Uterus (tissue), 4 donors: ENCODE data around the gene PDS5B. TPM values are rescaled to one million over a fixed set of nuclear protein-coding genes. Genes with fewer than 3 reads are reported as not detected.

Experiments
- DNase-seq, 2 donors: peaks; one replicate each; pipeline ENCODE4 v3.0.0-alpha.2; 2019 to 2020
- H3K27ac ChIP-seq, 2 donors: fragments of 200-600 bp; sonication (generic); 1 replicate in 1 of 2; 2 replicates in 1 of 2; pipeline ENCODE4 v1.5.1; 2016 to 2018
- H3K27me3 ChIP-seq, 2 donors: fragments of 200-600 bp; sonication (generic); one replicate each; pipeline ENCODE4 v1.5.1; 2018 to 2019; ENCODE audit warnings: control low read depth in 1 of 2
- H3K36me3 ChIP-seq, 2 donors: fragments of 200-600 bp; sonication (generic); one replicate each; pipeline ENCODE4 v1.5.1; 2019; ENCODE audit warnings: control low read depth in 1 of 2
- H3K4me1 ChIP-seq, 2 donors: fragments of 200-600 bp; sonication (generic); one replicate each; pipeline ENCODE4 v1.5.1; 2018 to 2019; ENCODE audit warnings: control low read depth in 1 of 2
- H3K4me3 ChIP-seq, 2 donors: fragments of 200-600 bp; sonication (generic); 1 replicate in 1 of 2; 2 replicates in 1 of 2; pipeline ENCODE4 v1.5.1; 2018 to 2019; ENCODE audit warnings: mild to moderate bottlenecking in 1 of 2
- H3K9me3 ChIP-seq, 2 donors: fragments of 200-600 bp; sonication (generic); one replicate each; pipeline ENCODE4 v1.5.1; 2019; ENCODE audit warnings: control low read depth in 1 of 2
- POLR2A ChIP-seq, 2 donors: fragments of 450-650 bp; IDR thresholded peaks; one replicate each; pipeline ENCODE4 v1.6.1; 2016; ENCODE audit warnings: antibody characterized with exemption in 2 of 2, mild to moderate bottlenecking in 1 of 2, moderate library complexity in 1 of 2
- intact Hi-C: fragments of 100-400 bp; cut with DNase I; formaldehyde crosslinking; loops from one replicate; pipeline ENCODE4 v1.15.1; 2023; ENCODE audit warnings: low total_unique reads
- total RNA-seq, 4 donors: library from RNA; depleted of rRNA in 3 of 4; stranded (reverse); fragments of >200 nt in 3 of 4; gene quantifications; one replicate each; pipeline versions ENCODE4 v1.1.0 to v1.2.4, GENCODE V29; 2014 to 2023
- TF ChIP-seq, protein P1 (sequence below), 4 experiments: fragments of 200-600 bp in 2 of 4; fragments of 450-650 bp in 2 of 4; sonication (generic) in 2 of 4; IDR thresholded peaks; one replicate each; pipeline ENCODE4 v1.5.1; 2016 to 2019; ENCODE audit warnings: antibody characterized with exemption in 4 of 4, mild to moderate bottlenecking in 2 of 4, moderate library complexity in 1 of 4
- donor health status: DM: yes; HTN: yes; CAD: no.

The PDS5B gene
- total RNA-seq, 4 donors from 2014 or later: 36.6 to 192 (median 91.0) TPM

GRCh38 chr13:32622827-32623226 is 36.6 kb downstream of the PDS5B start:
- intact Hi-C loops: no loop called here
- no peaks in the 10 kb centered on the region for H3K27me3 ChIP-seq
- no peak for DNase-seq
- H3K4me1 ChIP-seq: peaks cover 0 to 4% of the 10 kb centered on the region in 2 donors
- H3K27ac ChIP-seq: no peak overlapping the region
- no peaks in the 10 kb centered on the region for H3K36me3 ChIP-seq
- H3K9me3 ChIP-seq: peaks cover 0 to 16% of the 10 kb centered on the region in 2 donors
- TF ChIP-seq POLR2A (IDR thresholded peaks at IDR 0.05): no peak
- TF ChIP-seq, protein P1, sequence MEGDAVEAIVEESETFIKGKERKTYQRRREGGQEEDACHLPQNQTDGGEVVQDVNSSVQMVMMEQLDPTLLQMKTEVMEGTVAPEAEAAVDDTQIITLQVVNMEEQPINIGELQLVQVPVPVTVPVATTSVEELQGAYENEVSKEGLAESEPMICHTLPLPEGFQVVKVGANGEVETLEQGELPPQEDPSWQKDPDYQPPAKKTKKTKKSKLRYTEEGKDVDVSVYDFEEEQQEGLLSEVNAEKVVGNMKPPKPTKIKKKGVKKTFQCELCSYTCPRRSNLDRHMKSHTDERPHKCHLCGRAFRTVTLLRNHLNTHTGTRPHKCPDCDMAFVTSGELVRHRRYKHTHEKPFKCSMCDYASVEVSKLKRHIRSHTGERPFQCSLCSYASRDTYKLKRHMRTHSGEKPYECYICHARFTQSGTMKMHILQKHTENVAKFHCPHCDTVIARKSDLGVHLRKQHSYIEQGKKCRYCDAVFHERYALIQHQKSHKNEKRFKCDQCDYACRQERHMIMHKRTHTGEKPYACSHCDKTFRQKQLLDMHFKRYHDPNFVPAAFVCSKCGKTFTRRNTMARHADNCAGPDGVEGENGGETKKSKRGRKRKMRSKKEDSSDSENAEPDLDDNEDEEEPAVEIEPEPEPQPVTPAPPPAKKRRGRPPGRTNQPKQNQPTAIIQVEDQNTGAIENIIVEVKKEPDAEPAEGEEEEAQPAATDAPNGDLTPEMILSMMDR (IDR thresholded peaks at IDR 0.05): no peak
- H3K4me3 ChIP-seq: no peak overlapping the region

GRCh38 chr13:32624441-32624840 is 38.2 kb downstream of the PDS5B start:
- TF ChIP-seq, protein P1 (IDR thresholded peaks at IDR 0.05): no peak
- TF ChIP-seq POLR2A (IDR thresholded peaks at IDR 0.05): no peak
- Histone ChIP-seq H3K4me3 (no peak overlapping the region), H3K4me1 (peaks cover 0 to 4% of the 10 kb centered on the region in 2 donors), H3K27me3 (no peaks in the 10 kb centered on the region), H3K27ac (no peak overlapping the region), H3K36me3 (no peaks in the 10 kb centered on the region), H3K9me3 (peaks cover 0 to 16% of the 10 kb centered on the region in 2 donors)
- intact Hi-C loops: no loop called here
- no peak for DNase-seq

DNA sequence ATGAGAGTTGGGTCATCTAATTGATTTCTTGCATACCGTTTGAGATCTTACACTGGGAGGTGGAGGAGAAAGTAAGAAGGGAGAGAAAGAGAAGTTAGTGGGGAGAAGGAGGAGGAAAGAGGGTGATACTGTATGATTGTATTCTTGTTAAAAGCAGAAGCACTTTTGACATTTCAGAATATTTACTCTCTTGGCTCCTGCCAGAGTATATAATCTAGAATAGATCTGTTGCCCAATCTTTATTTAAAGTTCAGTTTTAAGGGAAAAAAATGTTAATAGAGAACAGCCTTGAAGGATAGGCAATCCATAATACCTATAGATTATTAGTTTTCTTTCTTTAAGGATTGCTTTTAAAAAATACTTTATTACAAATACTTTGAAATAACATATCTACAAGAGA is 41.5 kb downstream of the PDS5B start:
- Histone ChIP-seq H3K27me3 (no peaks in the 10 kb centered on the region), H3K4me3 (no peak overlapping the region), H3K27ac (no peak overlapping the region), H3K4me1 (peaks cover 4 to 7% of the 10 kb centered on the region in 2 donors), H3K9me3 (peaks cover 0 to 8% of the 10 kb centered on the region in 2 donors), H3K36me3 (no peaks in the 10 kb centered on the region)
- DNase-seq: no peak
- intact Hi-C loops: no loop called here
- TF ChIP-seq POLR2A (IDR thresholded peaks at IDR 0.05): no peak
- TF ChIP-seq, protein P1 (IDR thresholded peaks at IDR 0.05): no peak

DNA sequence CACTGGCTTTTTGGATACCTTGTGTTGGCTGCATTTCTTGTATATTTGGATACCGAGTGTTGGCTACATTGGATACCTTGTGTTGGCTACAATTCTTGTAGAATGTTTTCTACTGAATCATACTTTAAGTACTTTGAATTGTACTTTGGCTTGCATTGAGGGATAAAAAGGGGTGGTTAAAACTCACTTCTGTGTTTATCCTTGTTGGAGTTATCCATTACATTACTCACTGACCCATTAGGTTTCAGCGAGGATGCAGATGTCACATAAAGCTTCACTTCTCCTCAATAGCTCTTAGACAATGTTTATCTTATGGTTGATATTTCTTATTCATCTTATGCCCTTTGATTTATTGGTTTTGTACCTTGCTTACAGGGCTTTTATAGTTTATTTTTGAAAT is 43.1 kb downstream of the PDS5B start:
- Histone ChIP-seq H3K4me3 (no peak overlapping the region), H3K9me3 (no peaks in the 10 kb centered on the region), H3K4me1 (peaks cover 4 to 7% of the 10 kb centered on the region in 2 donors), H3K36me3 (no peaks in the 10 kb centered on the region), H3K27ac (no peak overlapping the region), H3K27me3 (no peaks in the 10 kb centered on the region)
- intact Hi-C loops: no loop called here
- no peak for TF ChIP-seq POLR2A (IDR thresholded peaks at IDR 0.05)
- TF ChIP-seq, protein P1 (IDR thresholded peaks at IDR 0.05): no peak
- no peak for DNase-seq

GRCh38 chr13:32629866-32630265 is 43.6 kb downstream of the PDS5B start:
- intact Hi-C loops: no loop called here
- Histone ChIP-seq H3K27me3 (no peaks in the 10 kb centered on the region), H3K4me3 (no peak overlapping the region), H3K36me3 (no peaks in the 10 kb centered on the region), H3K27ac (no peak overlapping the region), H3K4me1 (peaks cover 4 to 7% of the 10 kb centered on the region in 2 donors), H3K9me3 (no peaks in the 10 kb centered on the region)
- TF ChIP-seq POLR2A (IDR thresholded peaks at IDR 0.05): no peak
- TF ChIP-seq, protein P1 (IDR thresholded peaks at IDR 0.05): no peak
- no peak for DNase-seq
